ENCODE results near the gene STARD4. TPM values are rescaled to one million over a fixed set of nuclear protein-coding genes. Genes with fewer than 3 reads are reported as not detected.

The STARD4 gene
- total RNA-seq, 2 experiments from 2014 or later: 132 TPM

DNA sequence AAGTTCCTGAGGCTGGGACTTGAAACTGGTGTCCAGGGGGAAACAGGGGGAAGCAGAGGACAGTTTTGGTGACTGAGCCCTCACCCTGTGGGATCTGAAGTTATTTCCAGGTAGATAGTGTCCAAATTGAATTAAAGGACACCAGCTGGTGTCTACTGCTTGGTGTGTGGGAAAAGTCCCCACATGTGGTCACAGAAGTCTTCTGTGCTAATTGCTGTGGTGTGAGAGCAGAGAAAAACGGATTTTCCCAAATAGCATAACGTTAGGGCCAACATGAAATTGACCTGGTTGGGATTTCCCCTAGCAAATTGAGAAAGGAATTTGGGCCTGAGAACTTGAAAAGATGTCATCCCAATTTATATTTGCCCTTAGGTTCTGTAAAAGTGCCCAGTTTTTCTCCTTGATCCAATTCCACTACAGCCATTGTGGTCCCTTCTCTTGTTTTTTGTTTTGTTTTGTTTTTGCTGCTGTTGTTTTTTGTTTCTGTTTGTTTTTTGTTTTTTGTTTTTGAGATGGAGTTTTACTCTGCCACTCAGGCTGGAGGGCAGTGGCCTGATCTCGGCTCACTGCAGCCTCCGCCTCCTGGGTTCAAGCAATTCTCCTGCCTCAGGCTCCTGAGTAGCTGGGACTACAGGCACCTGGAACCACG lies 5.6 kb upstream of the STARD4 start:
- CTCF ChIA-PET: interaction anchor here (1.2 kb wide), 2 partner anchors 10 to 13 kb away, joined by 3 to 5 read pairs; no protein-coding TSS in a partner anchor
- DNase-seq (no peak), ATAC-seq (no peak)
- no peak overlapping the region for H3K27ac Mint-ChIP-seq
- TF ChIP-seq, protein P1, sequence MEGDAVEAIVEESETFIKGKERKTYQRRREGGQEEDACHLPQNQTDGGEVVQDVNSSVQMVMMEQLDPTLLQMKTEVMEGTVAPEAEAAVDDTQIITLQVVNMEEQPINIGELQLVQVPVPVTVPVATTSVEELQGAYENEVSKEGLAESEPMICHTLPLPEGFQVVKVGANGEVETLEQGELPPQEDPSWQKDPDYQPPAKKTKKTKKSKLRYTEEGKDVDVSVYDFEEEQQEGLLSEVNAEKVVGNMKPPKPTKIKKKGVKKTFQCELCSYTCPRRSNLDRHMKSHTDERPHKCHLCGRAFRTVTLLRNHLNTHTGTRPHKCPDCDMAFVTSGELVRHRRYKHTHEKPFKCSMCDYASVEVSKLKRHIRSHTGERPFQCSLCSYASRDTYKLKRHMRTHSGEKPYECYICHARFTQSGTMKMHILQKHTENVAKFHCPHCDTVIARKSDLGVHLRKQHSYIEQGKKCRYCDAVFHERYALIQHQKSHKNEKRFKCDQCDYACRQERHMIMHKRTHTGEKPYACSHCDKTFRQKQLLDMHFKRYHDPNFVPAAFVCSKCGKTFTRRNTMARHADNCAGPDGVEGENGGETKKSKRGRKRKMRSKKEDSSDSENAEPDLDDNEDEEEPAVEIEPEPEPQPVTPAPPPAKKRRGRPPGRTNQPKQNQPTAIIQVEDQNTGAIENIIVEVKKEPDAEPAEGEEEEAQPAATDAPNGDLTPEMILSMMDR (IDR thresholded peaks at IDR 0.05): no peak
- H3K27me3 Mint-ChIP-seq: no peaks in the 10 kb centered on the region
- H3K9me3 Mint-ChIP-seq: no peaks in the 10 kb centered on the region
- no peaks in the 10 kb centered on the region for H3K36me3 Mint-ChIP-seq (ENCODE audit: low read depth)
- H3K4me1 Mint-ChIP-seq (ENCODE audit: low read depth): peaks cover 22% of the 10 kb centered on the region
- POLR2A ChIA-PET: interaction anchor here (1.6 kb wide), 1 partner anchor 12 kb away, joined by 4 read pairs; no protein-coding TSS in a partner anchor
- intact Hi-C loops (cut with micrococcal nuclease): no loop called here
- no peak overlapping the region for H3K4me3 Mint-ChIP-seq

DNA sequence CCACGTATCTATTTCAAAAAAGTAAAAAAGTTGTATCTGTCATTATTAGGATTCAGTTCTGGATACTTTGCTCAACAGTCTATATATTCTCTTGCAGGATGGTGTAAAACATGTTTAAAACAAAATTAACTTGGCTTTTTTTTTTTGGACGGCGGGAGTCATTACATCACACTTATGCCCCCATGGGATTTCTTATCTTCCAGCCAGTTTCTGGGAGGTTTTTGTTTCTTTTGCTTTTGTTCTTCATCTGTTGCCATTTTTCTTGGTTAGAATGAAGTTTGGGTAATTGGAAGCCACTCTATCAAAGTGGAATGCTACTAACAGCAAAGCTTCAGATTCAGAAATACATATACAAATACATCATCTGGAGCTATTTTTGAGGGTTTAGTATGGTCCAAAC lies 1.8 kb upstream of the STARD4 start:
- ChIA-PET CTCF (interaction anchor here (1.4 to 3.0 kb wide), 2 partner anchors 10 to 17 kb away, joined by 3 to 16 read pairs; no protein-coding TSS in a partner anchor), POLR2A (no interaction called here)
- no peaks in the 10 kb centered on the region for H3K9me3 Mint-ChIP-seq
- H3K27me3 Mint-ChIP-seq: no peaks in the 10 kb centered on the region
- intact Hi-C loops (cut with micrococcal nuclease): no loop called here
- ATAC-seq: no peak
- H3K27ac Mint-ChIP-seq: peak overlapping the region; percentile 22
- DNase-seq: no peak
- H3K36me3 Mint-ChIP-seq (ENCODE audit: low read depth): peaks cover 21% of the 10 kb centered on the region
- H3K4me1 Mint-ChIP-seq (ENCODE audit: low read depth): peaks cover 38% of the 10 kb centered on the region
- H3K4me3 Mint-ChIP-seq: peak overlapping the region; percentile 14
- TF ChIP-seq, protein P1 (IDR thresholded peaks at IDR 0.05): no peak

DNA sequence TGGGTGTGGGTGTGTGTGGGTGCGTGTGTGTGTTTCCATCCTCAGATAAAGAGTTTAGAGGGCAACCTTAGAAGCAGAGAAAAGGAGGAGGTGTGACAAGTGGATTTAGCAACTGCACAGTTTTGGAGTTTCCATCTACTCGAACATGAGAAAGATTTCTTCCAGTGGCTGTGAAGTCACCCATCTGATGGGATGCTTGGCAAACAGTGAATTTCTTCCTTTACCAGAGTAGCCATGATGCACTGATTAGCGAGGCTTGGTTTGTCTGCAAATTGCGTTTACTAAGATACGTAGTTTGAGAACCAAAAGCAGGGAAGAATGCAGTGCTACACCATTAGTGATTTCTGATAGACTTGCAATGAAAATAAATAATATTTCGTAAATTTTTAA lies 791 bp upstream of the STARD4 start:
- ATAC-seq (no peak), DNase-seq (peak; percentile 90)
- peaks cover 24% of the 10 kb centered on the region for H3K36me3 Mint-ChIP-seq (ENCODE audit: low read depth)
- POLR2A ChIA-PET: interaction anchor here (0.8 to 1.7 kb wide), 6 partner anchors 11 to 287 kb away, joined by 3 to 4 read pairs (median 3); no protein-coding TSS in a partner anchor
- no peaks in the 10 kb centered on the region for H3K9me3 Mint-ChIP-seq
- peak overlapping the region; percentile 98 for H3K27ac Mint-ChIP-seq
- peak overlapping the region; percentile 92 for H3K4me3 Mint-ChIP-seq
- no peaks in the 10 kb centered on the region for H3K27me3 Mint-ChIP-seq
- peaks cover 46% of the 10 kb centered on the region for H3K4me1 Mint-ChIP-seq (ENCODE audit: low read depth)
- CTCF ChIA-PET: interaction anchor here (3.0 kb wide), 1 partner anchor 18 kb away, joined by 16 read pairs; no protein-coding TSS in a partner anchor
- TF ChIP-seq, protein P1 (IDR thresholded peaks at IDR 0.05): no peak
- intact Hi-C loops (cut with micrococcal nuclease): no loop called here

DNA sequence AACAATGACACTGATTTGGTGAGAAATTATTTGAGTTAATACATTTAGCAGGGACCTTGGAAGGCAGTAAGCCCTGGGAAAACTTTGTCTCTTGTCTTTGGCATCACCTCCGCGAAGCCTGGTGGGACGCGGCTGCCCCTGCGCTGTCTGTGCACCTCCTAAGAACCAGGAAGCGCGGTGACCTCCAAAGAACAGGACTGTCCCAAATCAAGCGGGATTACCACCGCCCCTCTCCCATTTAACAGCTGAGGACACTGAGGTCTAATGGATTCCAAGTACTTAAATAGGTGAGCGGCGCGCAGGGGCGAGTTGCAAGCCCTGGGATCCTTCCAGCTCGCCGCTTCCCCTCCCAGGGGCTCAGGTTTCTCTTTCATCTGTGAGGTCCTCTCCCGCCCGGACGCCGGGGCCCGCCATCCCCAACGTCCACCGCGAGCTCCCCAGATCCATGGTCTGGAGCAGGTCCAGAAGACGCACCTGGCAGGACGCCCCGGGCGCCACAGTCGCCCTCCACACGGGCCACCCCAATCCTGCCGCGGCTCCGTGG lies 432 bp downstream of the STARD4 start:
- Mint-ChIP-seq H3K36me3 (ENCODE audit: low read depth) (peaks cover 33% of the 10 kb centered on the region), H3K4me1 (ENCODE audit: low read depth) (peaks cover 54% of the 10 kb centered on the region), H3K27me3 (no peaks in the 10 kb centered on the region), H3K27ac (peak overlapping the region; percentile 98), H3K9me3 (no peaks in the 10 kb centered on the region), H3K4me3 (peak overlapping the region; percentile 92)
- no peak for DNase-seq
- intact Hi-C loops (cut with micrococcal nuclease): no loop called here
- no peak for ATAC-seq
- CTCF ChIA-PET: interaction anchor here (1.4 to 2.3 kb wide), 3 partner anchors 12 to 19 kb away, joined by 3 to 13 read pairs (median 4); no protein-coding TSS in a partner anchor
- POLR2A ChIA-PET: interaction anchor here (0.7 to 1.8 kb wide), 13 partner anchors 10 to 650 kb away, joined by 3 to 6 read pairs (median 3); no protein-coding TSS in a partner anchor
- TF ChIP-seq, protein P1 (IDR thresholded peaks at IDR 0.05): no peak
